Stimulated activated CD8-positive, alpha-beta memory T cell treated with anti-CD3 and anti-CD28 coated beads, Interleukin-12 subunit alpha, Interleukin-12 subunit beta, amount 100 ng/mL, for 24 hours (primary cell): Measurements from ENCODE around the gene EZR.

Experiments
- DNase-seq: peaks from one replicate; pipeline ENCODE4 v3.0.0-alpha.2; 2020; ENCODE audit errors: extremely low read depth

Gene EZR

GRCh38 chr6:158729906-158730540 lies 89.1 kb downstream of the EZR start:
- DNase-seq = no peak

GRCh38 chr6:158725704-158726103 lies 93.5 kb downstream of the EZR start:
- no peak for DNase-seq

GRCh38 chr6:158722176-158722729 lies 96.9 kb downstream of the EZR start:
- no peak for DNase-seq

GRCh38 chr6:158718461-158719046 lies 100.6 kb downstream of the EZR start:
- no peak for DNase-seq

GRCh38 chr6:158717341-158718330 lies 101.5 kb downstream of the EZR start:
- no peak for DNase-seq
